Fibroblast of mammary gland (primary cell): ENCODE measurements around the gene SUGP1.

ENCODE experiments used
- DNase-seq: peaks from one replicate; pipeline ENCODE4 v3.0.0-alpha.2; 2010; ENCODE audit warnings: low read depth
- H3K4me3 ChIP-seq: 2 replicates; pipeline ENCODE4 v1.5.1; 2011; ENCODE audit warnings: low read depth, mild to moderate bottlenecking, low read length, moderate library complexity; ENCODE audit not compliant: control insufficient read depth
- TF ChIP-seq, protein P1 (sequence below): conservative IDR thresholded peaks from 2 replicates; pipeline ENCODE4 v1.5.1; 2011; ENCODE audit warnings: low read depth, low read length, inconsistent platforms; ENCODE audit not compliant: control insufficient read depth, insufficient read depth

Gene SUGP1

DNA sequence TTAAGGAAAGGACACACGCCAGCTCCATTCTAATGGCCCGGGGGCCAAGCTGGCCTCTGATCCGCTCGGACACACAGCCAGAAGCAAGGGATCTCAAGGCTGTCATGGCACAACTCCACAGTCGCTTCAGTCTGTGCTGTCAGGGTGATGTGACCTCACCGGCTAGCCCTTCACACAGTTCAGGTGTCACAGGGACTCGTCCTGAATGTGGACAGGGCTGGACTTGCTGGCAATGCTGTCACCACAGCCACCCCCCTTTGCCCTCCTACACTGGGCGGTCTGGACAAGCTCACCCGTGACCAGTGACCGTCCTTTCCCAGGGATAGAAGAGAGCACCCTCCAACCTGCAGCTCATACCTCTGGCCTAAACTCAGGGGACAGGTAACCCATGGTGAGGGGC is 15.2 kb downstream of the SUGP1 start:
- DNase-seq = no peak
- H3K4me3 ChIP-seq = no peak overlapping the region
- TF ChIP-seq, protein P1, sequence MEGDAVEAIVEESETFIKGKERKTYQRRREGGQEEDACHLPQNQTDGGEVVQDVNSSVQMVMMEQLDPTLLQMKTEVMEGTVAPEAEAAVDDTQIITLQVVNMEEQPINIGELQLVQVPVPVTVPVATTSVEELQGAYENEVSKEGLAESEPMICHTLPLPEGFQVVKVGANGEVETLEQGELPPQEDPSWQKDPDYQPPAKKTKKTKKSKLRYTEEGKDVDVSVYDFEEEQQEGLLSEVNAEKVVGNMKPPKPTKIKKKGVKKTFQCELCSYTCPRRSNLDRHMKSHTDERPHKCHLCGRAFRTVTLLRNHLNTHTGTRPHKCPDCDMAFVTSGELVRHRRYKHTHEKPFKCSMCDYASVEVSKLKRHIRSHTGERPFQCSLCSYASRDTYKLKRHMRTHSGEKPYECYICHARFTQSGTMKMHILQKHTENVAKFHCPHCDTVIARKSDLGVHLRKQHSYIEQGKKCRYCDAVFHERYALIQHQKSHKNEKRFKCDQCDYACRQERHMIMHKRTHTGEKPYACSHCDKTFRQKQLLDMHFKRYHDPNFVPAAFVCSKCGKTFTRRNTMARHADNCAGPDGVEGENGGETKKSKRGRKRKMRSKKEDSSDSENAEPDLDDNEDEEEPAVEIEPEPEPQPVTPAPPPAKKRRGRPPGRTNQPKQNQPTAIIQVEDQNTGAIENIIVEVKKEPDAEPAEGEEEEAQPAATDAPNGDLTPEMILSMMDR = no peak

GRCh38 chr19:19304186-19304965 is 15.9 kb downstream of the SUGP1 start:
- TF ChIP-seq, protein P1 = no peak
- DNase-seq = no peak
- H3K4me3 ChIP-seq = no peak overlapping the region

DNA sequence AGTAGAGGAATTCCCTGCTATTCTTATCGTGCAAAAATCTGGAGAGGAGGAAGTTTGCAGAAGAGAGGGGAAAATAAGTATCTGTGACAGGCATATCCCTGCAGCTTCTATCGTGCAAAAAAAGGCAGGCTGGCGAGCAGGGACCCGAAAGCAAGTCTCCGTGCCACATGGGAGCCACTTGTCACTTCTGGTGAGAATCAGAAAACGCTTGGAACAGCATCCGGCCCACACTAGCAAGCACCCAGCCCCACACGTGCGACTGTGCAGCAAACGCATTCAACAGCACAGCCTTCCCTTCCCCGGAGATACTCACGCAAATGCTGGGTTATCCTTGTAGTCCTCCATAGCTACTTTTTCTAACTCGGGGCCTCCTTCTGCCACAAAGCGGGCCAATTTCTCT is 16.9 kb downstream of the SUGP1 start:
- TF ChIP-seq, protein P1 = no peak
- DNase-seq = no peak
- no peak overlapping the region for H3K4me3 ChIP-seq

DNA sequence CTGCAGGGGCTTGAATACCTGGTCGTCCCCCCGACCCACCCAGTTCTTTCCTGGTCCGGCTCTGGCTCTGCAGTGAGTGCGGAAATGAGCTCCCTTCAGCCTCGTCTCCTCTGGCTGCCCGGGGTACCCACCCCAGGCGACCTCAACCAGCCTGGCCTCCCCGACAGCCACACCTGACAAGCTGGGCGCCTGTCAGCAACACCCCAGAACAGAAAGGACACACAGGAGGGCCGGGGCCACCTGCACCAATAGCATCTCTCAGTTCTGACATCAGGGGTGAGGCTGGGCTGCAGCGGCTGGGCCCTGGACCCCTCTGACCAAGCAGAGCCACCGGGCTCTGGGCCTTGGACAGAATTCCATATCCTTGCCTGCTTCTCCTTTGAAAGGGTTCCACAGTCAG is 19.7 kb downstream of the SUGP1 start:
- TF ChIP-seq, protein P1 = no peak
- no peak for DNase-seq
- H3K4me3 ChIP-seq = no peak overlapping the region

GRCh38 chr19:19297759-19298158 is 22.6 kb downstream of the SUGP1 start:
- TF ChIP-seq, protein P1 = no peak
- no peak for DNase-seq
- no peak overlapping the region for H3K4me3 ChIP-seq

DNA sequence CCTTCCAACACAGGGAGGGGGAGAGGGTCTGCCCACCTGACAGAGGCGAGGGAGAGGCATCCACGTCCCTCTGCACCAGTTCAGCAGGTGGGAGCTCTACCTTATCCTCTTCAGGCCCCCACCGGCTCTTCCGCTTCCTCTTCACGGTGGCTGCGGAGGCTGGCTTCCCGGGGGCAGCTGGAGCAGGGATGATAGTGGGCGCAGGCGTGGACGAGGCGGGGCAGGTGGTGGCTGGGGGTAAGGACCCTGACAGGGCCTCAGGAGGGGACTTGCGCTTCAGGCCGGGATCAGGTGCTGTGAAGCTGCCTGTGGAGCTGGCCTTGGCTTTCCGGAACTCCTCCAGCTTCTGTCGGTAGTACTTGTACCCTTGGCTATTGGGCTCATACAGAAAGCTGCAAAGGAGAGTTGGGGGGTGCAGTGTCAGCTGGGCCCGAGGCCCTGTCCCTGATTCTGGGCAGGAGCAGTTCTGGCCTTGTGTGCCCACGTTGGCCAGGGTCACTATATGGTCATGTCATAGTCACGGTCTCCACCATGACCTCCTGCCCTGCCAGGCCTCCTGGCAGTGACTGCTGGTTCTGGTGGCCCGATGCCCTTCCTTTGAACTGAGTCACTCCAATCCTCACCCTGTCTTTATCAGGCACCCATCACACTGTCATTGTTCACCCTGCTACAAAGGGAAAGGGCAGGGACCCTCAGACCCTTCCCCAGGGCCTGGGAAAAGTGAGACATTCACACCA is 23.2 kb downstream of the SUGP1 start:
- TF ChIP-seq, protein P1 = no peak
- H3K4me3 ChIP-seq = no peak overlapping the region
- no peak for DNase-seq
